ENCODE measurements around the gene CDHR5. TPM values are rescaled to one million over a fixed set of nuclear protein-coding genes. Genes with fewer than 3 reads are reported as not detected.

CDHR5 gene
- total and polyA plus RNA-seq, 2 experiments from 2014 or later = 0.18 to 0.27 TPM

- H3K27ac ChIP-seq = peak within 1 kb of the TSS; percentile 64
- no peaks in the 10 kb centered on the region for H3K27me3 ChIP-seq
- no peaks in the 10 kb centered on the region for H3K9me3 ChIP-seq (ENCODE audit: low read depth)
- peaks cover 15% of the 10 kb centered on the region for H3K4me1 ChIP-seq (ENCODE audit: low read depth)
- TF ChIP-seq CTCF (IDR thresholded peaks at IDR 0.05; ENCODE audit: low read depth, low read length) = no peak
- peaks cover 19% of the 10 kb centered on the region for H3K36me3 ChIP-seq
- peak within 1 kb of the TSS; percentile 70 for H3K4me3 ChIP-seq
- DNase-seq (ENCODE audit: low read depth in 1 of 2, low spot score in 1 of 2) = peak; percentile 94 to 96
Observed at GRCh38 chr11:615504-616319, 9.0 kb downstream of the CDHR5 start, which contains the start of gene IRF7. TSS of gene IRF7 (minus strand) at chr11:615950. CDS start at chr11:615364, 586 bp downstream.

GRCh38 chr11:614623-615503 lies 9.9 kb downstream of the CDHR5 start:
- peaks cover 28% of the 10 kb centered on the region for H3K36me3 ChIP-seq
- peaks cover 15% of the 10 kb centered on the region for H3K4me1 ChIP-seq (ENCODE audit: low read depth)
- no peak for DNase-seq (ENCODE audit: low read depth in 1 of 2, low spot score in 1 of 2)
- TF ChIP-seq CTCF (IDR thresholded peaks at IDR 0.05; ENCODE audit: low read depth, low read length) = no peak
- peak overlapping the region; percentile 64 for H3K27ac ChIP-seq
- H3K9me3 ChIP-seq (ENCODE audit: low read depth) = no peaks in the 10 kb centered on the region
- peak overlapping the region; percentile 70 for H3K4me3 ChIP-seq
- no peaks in the 10 kb centered on the region for H3K27me3 ChIP-seq

- peaks cover 15% of the 10 kb centered on the region for H3K4me1 ChIP-seq (ENCODE audit: low read depth)
- TF ChIP-seq CTCF (IDR thresholded peaks at IDR 0.05; ENCODE audit: low read depth, low read length) = no peak
- H3K27ac ChIP-seq = no peak overlapping the region
- H3K27me3 ChIP-seq = no peaks in the 10 kb centered on the region
- peaks cover 34% of the 10 kb centered on the region for H3K36me3 ChIP-seq
- H3K9me3 ChIP-seq (ENCODE audit: low read depth) = no peaks in the 10 kb centered on the region
- DNase-seq (ENCODE audit: low read depth in 1 of 2, low spot score in 1 of 2) = no peak
- no peak overlapping the region for H3K4me3 ChIP-seq
Observed at GRCh38 chr11:614021-614622, 10.6 kb downstream of the CDHR5 start.

- H3K27ac ChIP-seq = no peak overlapping the region
- H3K9me3 ChIP-seq (ENCODE audit: low read depth) = no peaks in the 10 kb centered on the region
- DNase-seq (ENCODE audit: low read depth in 1 of 2, low spot score in 1 of 2) = peak; percentile 55 to 80
- peaks cover 15% of the 10 kb centered on the region for H3K4me1 ChIP-seq (ENCODE audit: low read depth)
- H3K36me3 ChIP-seq = peaks cover 39% of the 10 kb centered on the region
- no peak for TF ChIP-seq CTCF (IDR thresholded peaks at IDR 0.05; ENCODE audit: low read depth, low read length)
- no peak overlapping the region for H3K4me3 ChIP-seq
- H3K27me3 ChIP-seq = no peaks in the 10 kb centered on the region
Observed at GRCh38 chr11:613369-613968, 11.3 kb downstream of the CDHR5 start.

GRCh38 chr11:612961-613300 lies 11.8 kb downstream of the CDHR5 start:
- Histone ChIP-seq H3K4me1 (ENCODE audit: low read depth) (peaks cover 15% of the 10 kb centered on the region), H3K27ac (no peak overlapping the region), H3K27me3 (no peaks in the 10 kb centered on the region), H3K4me3 (no peak overlapping the region), H3K36me3 (peaks cover 42% of the 10 kb centered on the region), H3K9me3 (ENCODE audit: low read depth) (no peaks in the 10 kb centered on the region)
- TF ChIP-seq CTCF (IDR thresholded peaks at IDR 0.05; ENCODE audit: low read depth, low read length) = no peak
- no peak for DNase-seq (ENCODE audit: low read depth in 1 of 2, low spot score in 1 of 2)

Measured in cardiac muscle cell (in vitro differentiated cells and primary cell).